GM12891 (cell line): ENCODE results near the gene TDRD12.
"Not testable (repeated sequence)": the region's sequence is repeated elsewhere in the genome, so short reads cannot be mapped to it uniquely, and the experiment has no call there.

Source experiments
- DNase-seq: peaks from one replicate; pipeline ENCODE4 v3.0.0; 2011; ENCODE audit warnings: low spot score; ENCODE audit not compliant: insufficient read length
- FAIRE-seq: peaks from 2 replicates; lab custom pipeline; 2011; peaks lifted over from hg19 to GRCh38; lab: Jason Lieb, UNC
- PAX5 ChIP-seq: IDR thresholded peaks from 2 replicates; pipeline ENCODE4 v1.6.1; 2011; ENCODE audit warnings: low read length, moderate library complexity, mild to moderate bottlenecking; ENCODE audit not compliant: insufficient read depth, severe bottlenecking
- POLR2A ChIP-seq: IDR thresholded peaks from 2 replicates; pipeline ENCODE4 v1.6.1; 2011; ENCODE audit warnings: low read depth, low read length, control low read depth
- POLR2AphosphoS5 ChIP-seq: IDR thresholded peaks from 2 replicates; pipeline ENCODE4 v1.6.1; 2011; ENCODE audit warnings: low read depth, low read length, control low read depth
- POU2F2 ChIP-seq: IDR thresholded peaks from 2 replicates; pipeline ENCODE4 v1.6.1; 2011; ENCODE audit warnings: low read depth, mild to moderate bottlenecking, control low read depth, low read length, moderate library complexity
- SPI1 ChIP-seq: IDR thresholded peaks from 2 replicates; pipeline ENCODE4 v1.6.1; 2011; ENCODE audit warnings: low read depth, low read length, control low read depth
- TAF1 ChIP-seq: IDR thresholded peaks from 2 replicates; pipeline ENCODE4 v1.6.1; 2011; ENCODE audit warnings: low read depth, low read length, control low read depth

Gene TDRD12

DNA sequence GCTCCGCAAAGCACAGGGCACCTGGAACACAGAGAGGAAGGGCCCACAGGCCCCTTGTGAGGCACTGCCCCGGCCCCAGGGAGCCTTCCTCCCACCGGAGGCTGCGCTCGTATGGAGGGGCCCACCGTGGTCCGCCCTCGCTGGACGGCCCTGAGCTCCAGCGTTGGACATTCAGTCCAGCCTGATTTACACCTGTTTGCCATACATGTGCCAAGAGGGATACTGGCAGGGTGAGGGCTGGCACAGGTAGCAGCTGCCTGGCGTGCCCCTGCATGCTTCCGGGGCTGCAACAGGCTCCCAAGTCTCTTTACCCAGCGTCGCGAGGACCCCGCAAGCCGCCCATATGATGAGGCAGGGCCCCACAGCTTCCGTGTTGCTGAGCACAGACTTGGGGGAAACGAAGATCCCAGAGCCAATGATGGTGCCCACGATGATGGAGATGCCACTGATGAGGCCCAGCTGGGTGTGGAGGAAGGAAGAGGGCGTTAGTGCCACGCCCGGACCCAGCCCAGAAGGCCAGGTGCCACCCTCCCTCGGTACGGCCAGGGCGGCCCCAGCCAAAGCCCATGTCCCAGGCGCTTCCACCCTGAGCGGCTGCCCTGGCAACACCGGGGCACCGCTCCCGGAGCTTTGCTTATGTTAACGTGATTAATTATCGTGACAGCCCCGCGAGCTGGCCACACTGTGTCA, 144.9 kb downstream of the TDRD12 start:
- no peak for FAIRE-seq
- no peak for DNase-seq
- no peak for TF ChIP-seq POLR2A
- no peak for TF ChIP-seq POLR2AphosphoS5
- TF ChIP-seq SPI1: no peak
- TF ChIP-seq POU2F2: no peak
- no peak for TF ChIP-seq TAF1
- no peak for TF ChIP-seq PAX5

- TF ChIP-seq POLR2AphosphoS5 (no peak), PAX5 (no peak), POLR2A (no peak), TAF1 (no peak), POU2F2 (no peak), SPI1 (no peak)
- DNase-seq (no peak), FAIRE-seq (no peak)
These were observed 145.8 kb downstream of the TDRD12 start for GRCh38 chr19:32865326-32865725.

DNA sequence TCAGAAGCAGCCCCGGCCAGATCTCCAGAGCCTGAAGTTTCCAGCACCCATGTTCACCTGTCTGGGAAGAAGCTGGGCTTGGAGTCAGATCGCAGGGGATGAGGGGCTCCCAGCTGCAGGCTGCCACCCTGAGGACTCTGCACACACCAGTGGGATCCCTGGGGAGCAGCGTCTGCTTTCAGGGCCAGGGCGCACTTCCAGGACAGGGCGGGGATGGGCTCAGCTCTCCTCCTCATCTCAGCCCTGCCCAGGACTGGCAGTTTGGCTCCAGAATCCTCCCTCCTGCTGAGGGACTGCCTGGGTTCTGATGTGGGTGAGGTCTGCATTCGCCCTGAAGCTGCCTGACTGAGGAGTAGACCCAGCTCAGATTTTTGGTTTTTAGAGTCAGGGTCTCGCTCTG, 146.5 kb downstream of the TDRD12 start:
- no peak for DNase-seq
- no peak for TF ChIP-seq TAF1
- TF ChIP-seq SPI1: no peak
- TF ChIP-seq POU2F2: no peak
- no peak for TF ChIP-seq PAX5
- no peak for TF ChIP-seq POLR2A
- no peak for TF ChIP-seq POLR2AphosphoS5
- no peak for FAIRE-seq

- no peak for FAIRE-seq
These were observed 147.1 kb downstream of the TDRD12 start for GRCh38 chr19:32866564-32867265.

GRCh38 chr19:32867436-32867835, 147.9 kb downstream of the TDRD12 start:
- DNase-seq, FAIRE-seq: not testable (repeated sequence)

More at GRCh38 chr19:32866564-32867265, 147.1 kb downstream of the TDRD12 start:
- TF ChIP-seq PAX5 (no peak), SPI1 (no peak), POU2F2 (no peak), POLR2A (no peak), POLR2AphosphoS5 (no peak), TAF1 (no peak)
- no peak for DNase-seq

GRCh38 chr19:32868206-32868950, 148.8 kb downstream of the TDRD12 start:
- TF ChIP-seq SPI1 (no peak), POU2F2 (no peak), POLR2A (no peak), PAX5 (no peak), POLR2AphosphoS5 (no peak)
- FAIRE-seq (no peak), DNase-seq (no peak)

- DNase-seq: no peak
- TF ChIP-seq PAX5 (no peak), POU2F2 (no peak), POLR2A (no peak), POLR2AphosphoS5 (no peak), SPI1 (no peak), TAF1 (no peak)
These were observed 149.9 kb downstream of the TDRD12 start, which contains the start of gene SLC7A9 for GRCh38 chr19:32869369-32869965. TSS of gene SLC7A9 (minus strand) at chr19:32869767. CDS start at chr19:32868534, 1,233 bp downstream.

GRCh38 chr19:32869966-32870573, 150.5 kb downstream of the TDRD12 start:
- TF ChIP-seq POU2F2 (no peak), SPI1 (no peak), PAX5 (no peak), POLR2AphosphoS5 (no peak), POLR2A (no peak), TAF1 (no peak)
- DNase-seq: no peak
- FAIRE-seq: no peak

More at GRCh38 chr19:32869369-32869965, 149.9 kb downstream of the TDRD12 start, which contains the start of gene SLC7A9:
- FAIRE-seq: no peak
